ENCODE data around the gene NCR3LG1.

GRCh38 chr11:17351510-17352176, at the start of gene NCR3LG1:
- TF ChIP-seq, protein P1, sequence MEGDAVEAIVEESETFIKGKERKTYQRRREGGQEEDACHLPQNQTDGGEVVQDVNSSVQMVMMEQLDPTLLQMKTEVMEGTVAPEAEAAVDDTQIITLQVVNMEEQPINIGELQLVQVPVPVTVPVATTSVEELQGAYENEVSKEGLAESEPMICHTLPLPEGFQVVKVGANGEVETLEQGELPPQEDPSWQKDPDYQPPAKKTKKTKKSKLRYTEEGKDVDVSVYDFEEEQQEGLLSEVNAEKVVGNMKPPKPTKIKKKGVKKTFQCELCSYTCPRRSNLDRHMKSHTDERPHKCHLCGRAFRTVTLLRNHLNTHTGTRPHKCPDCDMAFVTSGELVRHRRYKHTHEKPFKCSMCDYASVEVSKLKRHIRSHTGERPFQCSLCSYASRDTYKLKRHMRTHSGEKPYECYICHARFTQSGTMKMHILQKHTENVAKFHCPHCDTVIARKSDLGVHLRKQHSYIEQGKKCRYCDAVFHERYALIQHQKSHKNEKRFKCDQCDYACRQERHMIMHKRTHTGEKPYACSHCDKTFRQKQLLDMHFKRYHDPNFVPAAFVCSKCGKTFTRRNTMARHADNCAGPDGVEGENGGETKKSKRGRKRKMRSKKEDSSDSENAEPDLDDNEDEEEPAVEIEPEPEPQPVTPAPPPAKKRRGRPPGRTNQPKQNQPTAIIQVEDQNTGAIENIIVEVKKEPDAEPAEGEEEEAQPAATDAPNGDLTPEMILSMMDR (IDR thresholded peaks at IDR 0.05): no peak
- TF ChIP-seq POLR2A (IDR thresholded peaks at IDR 0.05): peak in 1 of 4 donors; percentile 15
- TF ChIP-seq POLR2AphosphoS5 (IDR thresholded peaks at IDR 0.05): peak; percentile 16 to 52
